ENCODE measurements around the gene ATP8B4. TPM values are rescaled to one million over a fixed set of nuclear protein-coding genes. Genes with fewer than 3 reads are reported as not detected.

ATP8B4 gene
- polyA plus RNA-seq, 1 experiment, result 1.0 TPM

DNA sequence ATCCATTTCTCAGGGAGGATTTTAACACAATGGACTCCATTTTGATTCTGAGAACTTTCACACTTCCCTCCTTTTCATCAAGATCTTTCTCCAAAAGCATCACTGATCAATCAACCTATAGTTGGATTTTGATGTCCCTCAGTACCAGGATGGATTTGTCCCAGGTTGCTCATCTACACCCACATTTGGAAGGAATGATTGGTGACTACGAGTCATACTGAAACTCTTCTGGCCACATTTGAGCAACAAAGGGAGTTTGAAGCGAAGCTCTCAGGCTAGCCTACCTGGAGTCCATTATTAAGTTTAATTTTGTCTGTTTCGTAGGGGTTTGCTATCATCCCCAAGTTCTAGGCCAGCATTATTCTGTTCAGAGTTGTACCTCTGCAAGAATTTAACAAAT, 31.3 kb upstream of the ATP8B4 start:
- no peak for DNase-seq (ENCODE audit: low read depth, low spot score)
- Histone ChIP-seq H3K9me3 (ENCODE audit: control insufficient read depth, insufficient read depth, low read length) (no peaks in the 10 kb centered on the region), H3K4me3 (ENCODE audit: low read depth, low read length) (no peak overlapping the region), H3K27ac (ENCODE audit: low read depth, low read length) (no peak overlapping the region), H3K27me3 (ENCODE audit: control insufficient read depth, insufficient read depth, low read length) (no peaks in the 10 kb centered on the region)
- ChIA-PET CTCF (interaction anchor here (1.8 to 3.5 kb wide), 2 partner anchors 9 to 164 kb away, joined by 7 to 82 read pairs; no protein-coding TSS in a partner anchor), POLR2A (no interaction called here)
- TF ChIP-seq, protein P1, sequence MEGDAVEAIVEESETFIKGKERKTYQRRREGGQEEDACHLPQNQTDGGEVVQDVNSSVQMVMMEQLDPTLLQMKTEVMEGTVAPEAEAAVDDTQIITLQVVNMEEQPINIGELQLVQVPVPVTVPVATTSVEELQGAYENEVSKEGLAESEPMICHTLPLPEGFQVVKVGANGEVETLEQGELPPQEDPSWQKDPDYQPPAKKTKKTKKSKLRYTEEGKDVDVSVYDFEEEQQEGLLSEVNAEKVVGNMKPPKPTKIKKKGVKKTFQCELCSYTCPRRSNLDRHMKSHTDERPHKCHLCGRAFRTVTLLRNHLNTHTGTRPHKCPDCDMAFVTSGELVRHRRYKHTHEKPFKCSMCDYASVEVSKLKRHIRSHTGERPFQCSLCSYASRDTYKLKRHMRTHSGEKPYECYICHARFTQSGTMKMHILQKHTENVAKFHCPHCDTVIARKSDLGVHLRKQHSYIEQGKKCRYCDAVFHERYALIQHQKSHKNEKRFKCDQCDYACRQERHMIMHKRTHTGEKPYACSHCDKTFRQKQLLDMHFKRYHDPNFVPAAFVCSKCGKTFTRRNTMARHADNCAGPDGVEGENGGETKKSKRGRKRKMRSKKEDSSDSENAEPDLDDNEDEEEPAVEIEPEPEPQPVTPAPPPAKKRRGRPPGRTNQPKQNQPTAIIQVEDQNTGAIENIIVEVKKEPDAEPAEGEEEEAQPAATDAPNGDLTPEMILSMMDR (IDR thresholded peaks at IDR 0.05; ENCODE audit: low read depth, low read length), result no peak

DNA sequence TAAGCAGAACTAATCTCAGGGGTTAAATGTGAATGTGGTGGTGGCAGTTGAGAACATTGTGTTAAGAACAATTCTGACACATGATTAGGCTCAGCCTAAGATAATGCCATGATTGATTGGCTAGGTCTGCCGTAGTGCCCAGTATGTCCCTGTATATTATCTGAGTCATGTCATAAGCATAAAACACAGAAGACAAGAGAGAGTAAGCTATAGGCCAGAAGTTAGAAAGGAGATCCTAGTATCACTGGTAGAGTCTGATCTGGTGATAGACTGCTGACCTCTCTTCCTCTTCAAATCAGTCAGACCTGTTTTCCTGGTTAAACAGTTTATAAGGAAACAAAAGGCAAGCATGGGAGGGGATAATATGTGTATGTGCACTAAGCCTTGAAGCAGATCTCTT, 30.1 kb upstream of the ATP8B4 start:
- DNase-seq (ENCODE audit: low read depth, low spot score), result no peak
- no peaks in the 10 kb centered on the region for H3K9me3 ChIP-seq (ENCODE audit: control insufficient read depth, insufficient read depth, low read length)
- no peaks in the 10 kb centered on the region for H3K27me3 ChIP-seq (ENCODE audit: control insufficient read depth, insufficient read depth, low read length)
- no peak overlapping the region for H3K27ac ChIP-seq (ENCODE audit: low read depth, low read length)
- ChIA-PET POLR2A (no interaction called here), CTCF (interaction anchor here (0.6 to 3.5 kb wide), 7 partner anchors 22 to 914 kb away, joined by 3 to 82 read pairs (median 3); no protein-coding TSS in a partner anchor)
- TF ChIP-seq, protein P1 (IDR thresholded peaks at IDR 0.05; ENCODE audit: low read depth, low read length), result no peak
- H3K4me3 ChIP-seq (ENCODE audit: low read depth, low read length), result no peak overlapping the region

DNA sequence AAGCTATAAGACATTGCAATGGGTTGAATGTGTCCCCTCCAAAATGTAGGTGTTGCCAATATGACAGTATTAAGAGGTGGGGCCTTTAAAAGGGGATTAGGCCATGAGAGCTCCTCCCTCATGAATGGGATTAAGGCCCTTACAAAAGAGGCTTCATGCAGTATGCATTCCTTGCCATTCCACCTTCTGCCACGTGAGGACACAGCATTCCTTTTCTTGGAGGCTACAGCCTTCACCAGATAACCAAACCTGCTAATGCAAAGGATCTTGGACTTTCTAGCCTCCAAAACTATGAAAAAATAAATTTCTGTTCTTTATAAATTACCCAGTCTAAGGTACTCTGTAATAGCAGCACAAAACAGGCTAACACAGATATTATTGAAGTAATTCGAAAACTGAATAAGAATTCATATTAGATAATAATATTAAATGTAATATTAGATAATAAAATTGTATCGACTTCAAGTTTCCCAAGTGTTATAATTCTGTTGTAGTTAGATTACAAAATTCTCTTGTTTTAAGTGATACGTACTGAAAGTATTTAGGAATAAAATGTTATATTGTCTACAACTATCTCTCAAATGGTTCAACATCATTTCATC, 29.4 kb upstream of the ATP8B4 start:
- Histone ChIP-seq H3K27ac (ENCODE audit: low read depth, low read length) (no peak overlapping the region), H3K9me3 (ENCODE audit: control insufficient read depth, insufficient read depth, low read length) (no peaks in the 10 kb centered on the region), H3K4me3 (ENCODE audit: low read depth, low read length) (no peak overlapping the region), H3K27me3 (ENCODE audit: control insufficient read depth, insufficient read depth, low read length) (no peaks in the 10 kb centered on the region)
- DNase-seq (ENCODE audit: low read depth, low spot score), result peak; percentile 37
- TF ChIP-seq, protein P1 (IDR thresholded peaks at IDR 0.05; ENCODE audit: low read depth, low read length), result peak; percentile 77
- ChIA-PET POLR2A (interaction anchor here (1.0 kb wide), 1 partner anchor 206 kb away, joined by 3 read pairs; no protein-coding TSS in a partner anchor), CTCF (interaction anchor here (0.5 to 3.5 kb wide), 18 partner anchors 8 to 913 kb away, joined by 3 to 82 read pairs (median 4); no protein-coding TSS in a partner anchor)

DNA sequence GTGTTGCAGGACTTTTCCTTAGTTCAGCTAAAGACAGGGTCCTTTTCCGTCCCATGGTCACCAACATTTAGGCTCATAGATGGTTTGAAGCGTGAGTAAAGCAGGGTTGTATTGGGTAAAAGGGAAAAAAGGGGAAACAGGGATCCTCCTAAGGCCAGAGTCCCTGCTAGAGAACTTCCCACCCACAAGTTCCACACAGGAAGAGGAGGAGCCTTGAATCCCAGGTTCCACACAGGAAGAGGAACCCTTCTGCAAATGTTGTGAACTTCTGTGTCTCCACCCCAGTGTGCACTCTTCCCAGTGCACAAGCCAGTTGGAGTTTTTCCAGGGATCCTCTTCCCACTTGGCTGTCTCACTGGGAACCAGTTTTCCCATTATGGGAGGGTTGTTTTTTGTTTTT, 27.6 kb upstream of the ATP8B4 start:
- POLR2A ChIA-PET, result no interaction called here
- TF ChIP-seq, protein P1 (IDR thresholded peaks at IDR 0.05; ENCODE audit: low read depth, low read length), result no peak
- Histone ChIP-seq H3K27me3 (ENCODE audit: control insufficient read depth, insufficient read depth, low read length) (no peaks in the 10 kb centered on the region), H3K27ac (ENCODE audit: low read depth, low read length) (no peak overlapping the region), H3K4me3 (ENCODE audit: low read depth, low read length) (no peak overlapping the region), H3K9me3 (ENCODE audit: control insufficient read depth, insufficient read depth, low read length) (no peaks in the 10 kb centered on the region)
- DNase-seq (ENCODE audit: low read depth, low spot score), result no peak
- CTCF ChIA-PET, result interaction anchor here (0.7 to 2.8 kb wide), 4 partner anchors 91 to 911 kb away, joined by 3 to 18 read pairs (median 7); no protein-coding TSS in a partner anchor

DNA sequence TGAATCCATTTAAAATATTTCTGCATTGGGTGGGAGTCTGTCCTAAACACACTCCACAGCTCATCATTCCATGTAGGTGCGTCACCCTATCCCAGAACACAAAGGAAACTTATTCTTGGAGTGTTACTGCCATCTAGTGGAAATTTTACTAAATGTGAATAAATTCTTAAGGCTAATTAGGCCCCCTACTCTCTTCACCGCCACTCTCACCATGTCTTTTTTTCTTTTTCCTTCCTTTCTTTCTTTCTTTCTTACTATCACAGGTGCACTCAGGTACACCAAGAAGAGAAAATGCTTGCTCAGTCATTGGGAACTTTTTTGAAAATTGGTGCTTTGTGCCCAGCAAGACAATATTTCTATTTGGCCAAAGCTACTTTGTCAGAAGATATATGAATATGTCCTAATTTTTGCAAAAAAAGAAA, 26.4 kb upstream of the ATP8B4 start:
- POLR2A ChIA-PET, result interaction anchor here (0.9 kb wide), 1 partner anchor 722 kb away, joined by 4 read pairs; the partner anchor contains the start of gene FGF7
- Histone ChIP-seq H3K9me3 (ENCODE audit: control insufficient read depth, insufficient read depth, low read length) (no peaks in the 10 kb centered on the region), H3K27me3 (ENCODE audit: control insufficient read depth, insufficient read depth, low read length) (no peaks in the 10 kb centered on the region), H3K4me3 (ENCODE audit: low read depth, low read length) (no peak overlapping the region), H3K27ac (ENCODE audit: low read depth, low read length) (no peak overlapping the region)
- CTCF ChIA-PET, result interaction anchor here (0.5 to 2.8 kb wide), 37 partner anchors 8 to 1787 kb away, joined by 3 to 18 read pairs (median 4); partner anchors contain the start of gene FGF7
- TF ChIP-seq, protein P1 (IDR thresholded peaks at IDR 0.05; ENCODE audit: low read depth, low read length), result peak; percentile 46
- DNase-seq (ENCODE audit: low read depth, low spot score), result peak; percentile 65
